Amniotic stem cell (primary cell): ENCODE measurements around the gene ERFL.

ENCODE experiments used
- DNase-seq: peaks from one replicate; lab custom pipeline; 2025; lab: John Stamatoyannopoulos, UW

Gene ERFL

GRCh38 chr19:41928221-41928683 lies at the start of gene ERFL:
Gene ERFL, minus strand, starts transcription at chr19:41928449. Its CDS starts 15,530 bp downstream, at chr19:41912919.
- DNase-seq: no peak

- no peak for DNase-seq
Observed at GRCh38 chr19:41977916-41978315, 49.7 kb upstream of the ERFL start.

GRCh38 chr19:41974652-41975051 lies 46.4 kb upstream of the ERFL start:
- DNase-seq: no peak

- DNase-seq: no peak
Observed at GRCh38 chr19:41971363-41971762, 43.1 kb upstream of the ERFL start.

GRCh38 chr19:41969772-41970458 lies 41.7 kb upstream of the ERFL start:
- no peak for DNase-seq

GRCh38 chr19:41968751-41969595 lies 40.7 kb upstream of the ERFL start:
- DNase-seq: no peak

- DNase-seq: no peak
Observed at GRCh38 chr19:41967054-41967783, 39.0 kb upstream of the ERFL start.

- DNase-seq: no peak
Observed at GRCh38 chr19:41965106-41965505, 36.9 kb upstream of the ERFL start.

GRCh38 chr19:41960973-41961372 lies 32.7 kb upstream of the ERFL start:
- no peak for DNase-seq

- DNase-seq: peak; percentile 82
Observed at GRCh38 chr19:41959056-41960053, 31.1 kb upstream of the ERFL start, which contains the start of gene RABAC1. Gene RABAC1, minus strand, starts transcription at chr19:41959321. Its CDS starts 29 bp downstream, at chr19:41959292.

- peak; percentile 81 for DNase-seq
Observed at GRCh38 chr19:41958367-41959055, 30.3 kb upstream of the ERFL start.

GRCh38 chr19:41957838-41958366 lies 29.7 kb upstream of the ERFL start:
- peak; percentile 80 for DNase-seq

- no peak for DNase-seq
Observed at GRCh38 chr19:41957161-41957837, 29.1 kb upstream of the ERFL start.

GRCh38 chr19:41956621-41957020 lies 28.4 kb upstream of the ERFL start:
- DNase-seq: no peak

- DNase-seq: no peak
Observed at GRCh38 chr19:41955521-41955920, 27.3 kb upstream of the ERFL start.

GRCh38 chr19:41951686-41952172 lies 23.5 kb upstream of the ERFL start:
- DNase-seq: no peak

- DNase-seq: no peak
Observed at GRCh38 chr19:41947091-41947490, 18.8 kb upstream of the ERFL start.

- DNase-seq: no peak
Observed at GRCh38 chr19:41945135-41945766, 17.0 kb upstream of the ERFL start.

GRCh38 chr19:41944336-41944735 lies 16.1 kb upstream of the ERFL start:
- DNase-seq: no peak
